GM21619 (cell line): ENCODE results near the gene CYB561D1.

Source experiments
- ATAC-seq: cut with Tn5 transposase; IDR thresholded peaks from one replicate; pipeline ENCODE4 v1.9.1; 2021; ENCODE audit not compliant: unreplicated experiment

Gene CYB561D1

DNA sequence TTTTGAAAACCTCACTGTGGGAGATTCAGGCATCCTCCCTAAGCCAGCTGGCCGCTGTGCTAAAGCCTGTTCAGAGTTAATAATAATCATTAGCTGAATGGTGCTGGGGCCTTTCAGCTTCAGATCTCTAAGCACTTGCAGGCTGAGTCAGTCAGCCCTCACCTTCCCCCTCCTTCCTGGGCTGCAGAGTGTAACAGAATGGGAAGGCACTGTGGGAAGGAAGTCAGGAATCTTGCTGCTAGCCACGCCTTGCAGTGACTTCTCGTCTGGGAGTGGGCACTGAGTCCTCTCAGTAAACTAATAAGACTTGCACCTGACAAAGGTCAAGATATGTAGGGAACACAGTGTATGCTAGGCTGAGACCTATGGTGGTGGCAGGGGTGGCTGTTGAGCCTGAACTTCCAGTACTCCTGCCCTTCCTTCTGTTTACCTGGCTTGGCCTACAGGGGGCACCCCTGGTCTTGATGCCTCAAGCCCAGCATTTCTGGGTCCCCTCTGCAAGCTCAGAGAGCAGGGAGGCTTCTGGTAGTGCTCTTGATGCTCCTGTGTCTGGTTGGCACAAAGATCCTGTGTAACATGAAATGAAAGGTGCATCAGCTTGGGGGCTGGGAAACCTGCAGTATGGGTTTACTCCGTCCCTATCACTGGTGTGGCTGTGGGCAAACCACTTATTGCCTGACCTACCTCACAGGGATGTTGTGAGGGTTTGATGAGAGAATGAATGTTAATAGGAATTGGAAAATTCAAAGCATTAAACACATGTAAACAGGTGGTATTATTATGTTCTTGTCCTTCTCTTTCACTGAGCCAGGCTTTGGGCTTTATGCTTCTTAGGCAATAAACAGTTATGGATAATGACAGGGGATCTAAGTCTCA, 6.0 kb downstream of the CYB561D1 start:
- no peak for ATAC-seq

DNA sequence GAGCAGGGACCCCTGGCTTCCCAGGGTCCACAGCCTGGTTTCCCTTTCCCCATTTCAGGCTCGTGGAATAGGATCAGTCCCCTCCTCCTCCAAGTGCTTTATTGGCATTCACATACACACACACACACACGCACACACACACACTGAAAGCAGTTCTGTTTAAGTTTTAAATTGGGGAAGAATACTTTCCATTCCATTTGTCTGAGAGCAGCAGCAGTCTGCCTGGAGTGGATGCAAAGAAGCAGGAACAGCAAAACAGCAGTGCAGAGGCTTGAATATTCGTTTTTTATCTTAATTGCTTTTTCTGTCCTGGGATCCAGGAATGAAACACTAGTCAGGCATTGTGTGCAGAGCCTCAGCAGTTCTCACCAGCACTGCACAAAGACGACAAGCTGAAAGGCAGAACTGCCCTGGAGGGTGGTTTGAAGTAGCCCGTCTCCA, 7.1 kb downstream of the CYB561D1 start:
- ATAC-seq: no peak

DNA sequence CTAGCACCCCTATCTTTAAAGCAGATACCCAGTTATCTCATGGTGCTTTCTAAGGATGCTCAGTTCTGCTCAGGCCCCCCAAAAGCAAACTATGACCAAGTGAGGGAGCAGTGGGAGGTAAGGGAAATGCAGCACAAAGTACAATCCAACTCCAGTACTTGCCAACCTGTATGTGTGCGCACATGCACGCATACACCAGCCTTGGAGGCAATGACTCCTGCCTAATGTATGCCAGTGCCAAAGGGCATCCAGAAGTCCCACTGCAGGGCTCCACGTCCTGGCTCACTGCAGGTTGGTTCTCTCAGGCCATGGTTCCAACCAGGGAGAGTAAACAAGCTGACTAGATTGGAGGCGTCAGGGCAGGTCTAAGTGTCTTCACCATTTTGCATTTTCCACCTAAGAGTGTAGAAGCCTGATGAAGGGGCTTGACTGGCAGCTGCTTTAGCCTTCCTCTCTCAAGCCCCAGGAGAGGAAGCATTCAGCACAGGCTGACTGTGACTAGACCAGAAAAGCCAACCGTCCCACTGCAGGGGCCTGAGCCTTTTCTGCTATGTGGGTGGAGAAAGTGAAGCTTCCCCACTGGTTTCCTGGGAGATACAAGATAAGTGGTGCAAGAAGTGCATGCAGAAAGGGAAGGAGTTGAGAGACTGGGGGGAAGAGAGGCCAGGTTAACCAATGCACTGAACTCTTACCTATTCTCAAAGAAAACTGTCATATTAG, 7.9 kb downstream of the CYB561D1 start:
- no peak for ATAC-seq

DNA sequence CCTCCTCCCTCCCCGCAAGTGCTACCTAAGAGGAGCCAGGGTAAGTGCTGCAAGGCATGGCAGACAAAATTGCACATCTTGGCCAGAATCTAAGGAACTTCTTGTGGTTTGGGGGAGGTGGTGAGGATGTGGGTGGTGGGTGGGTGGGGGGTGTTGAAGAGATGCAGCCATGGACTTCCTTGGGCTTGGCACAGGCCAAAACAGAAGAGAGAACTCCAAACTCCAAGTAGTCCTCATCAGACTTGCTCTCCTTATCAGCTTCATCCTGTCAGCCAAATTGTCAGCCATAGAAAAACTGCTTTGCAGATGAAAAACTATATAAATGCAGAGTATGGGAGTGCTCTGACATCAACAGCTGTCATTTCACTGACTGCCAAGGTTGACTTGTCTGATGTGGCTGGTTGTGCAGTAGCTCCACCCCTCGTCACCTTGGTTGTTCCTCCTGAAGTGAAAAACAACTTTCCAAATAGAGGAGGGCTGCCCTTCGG, 8.5 kb downstream of the CYB561D1 start:
- ATAC-seq: no peak

DNA sequence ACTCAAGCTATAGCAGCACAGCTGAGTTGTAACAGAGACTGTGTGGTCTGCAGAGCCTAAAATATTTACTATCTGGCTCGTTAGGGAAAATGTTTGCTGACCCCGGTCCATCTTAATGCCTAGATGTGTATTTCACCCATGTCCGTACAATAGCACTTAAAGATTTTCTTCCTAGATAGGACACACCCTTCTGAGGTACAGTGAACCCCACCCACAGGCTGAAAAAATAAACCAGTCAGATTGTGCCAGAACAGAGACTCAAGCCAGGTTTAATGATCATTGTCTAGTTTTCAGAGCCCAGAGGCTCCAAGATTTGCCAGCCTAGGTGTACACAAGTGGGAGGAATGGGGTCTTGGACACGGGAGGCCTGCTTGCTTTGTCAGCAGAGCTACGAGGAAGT, 10.0 kb downstream of the CYB561D1 start:
- ATAC-seq: no peak

DNA sequence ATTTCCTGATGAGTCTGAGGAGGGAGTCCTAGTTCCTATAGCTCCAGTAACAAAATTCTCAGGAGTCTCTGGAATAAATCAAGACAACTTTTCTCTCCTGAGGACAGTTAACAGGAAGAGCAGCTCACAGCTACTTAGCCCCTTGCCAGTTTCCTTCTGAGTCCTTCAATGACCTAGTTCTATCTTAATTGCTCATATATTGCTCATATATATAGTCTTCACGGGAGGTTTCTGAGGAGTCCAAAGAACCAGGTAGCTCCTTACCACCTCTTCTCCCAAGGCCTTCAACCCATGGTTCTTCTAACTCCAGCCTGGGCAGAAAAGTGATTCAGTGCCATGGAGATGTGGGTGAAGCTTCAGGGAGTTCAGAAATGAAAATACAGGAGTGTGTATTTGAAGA, 11.1 kb downstream of the CYB561D1 start:
- ATAC-seq: no peak

DNA sequence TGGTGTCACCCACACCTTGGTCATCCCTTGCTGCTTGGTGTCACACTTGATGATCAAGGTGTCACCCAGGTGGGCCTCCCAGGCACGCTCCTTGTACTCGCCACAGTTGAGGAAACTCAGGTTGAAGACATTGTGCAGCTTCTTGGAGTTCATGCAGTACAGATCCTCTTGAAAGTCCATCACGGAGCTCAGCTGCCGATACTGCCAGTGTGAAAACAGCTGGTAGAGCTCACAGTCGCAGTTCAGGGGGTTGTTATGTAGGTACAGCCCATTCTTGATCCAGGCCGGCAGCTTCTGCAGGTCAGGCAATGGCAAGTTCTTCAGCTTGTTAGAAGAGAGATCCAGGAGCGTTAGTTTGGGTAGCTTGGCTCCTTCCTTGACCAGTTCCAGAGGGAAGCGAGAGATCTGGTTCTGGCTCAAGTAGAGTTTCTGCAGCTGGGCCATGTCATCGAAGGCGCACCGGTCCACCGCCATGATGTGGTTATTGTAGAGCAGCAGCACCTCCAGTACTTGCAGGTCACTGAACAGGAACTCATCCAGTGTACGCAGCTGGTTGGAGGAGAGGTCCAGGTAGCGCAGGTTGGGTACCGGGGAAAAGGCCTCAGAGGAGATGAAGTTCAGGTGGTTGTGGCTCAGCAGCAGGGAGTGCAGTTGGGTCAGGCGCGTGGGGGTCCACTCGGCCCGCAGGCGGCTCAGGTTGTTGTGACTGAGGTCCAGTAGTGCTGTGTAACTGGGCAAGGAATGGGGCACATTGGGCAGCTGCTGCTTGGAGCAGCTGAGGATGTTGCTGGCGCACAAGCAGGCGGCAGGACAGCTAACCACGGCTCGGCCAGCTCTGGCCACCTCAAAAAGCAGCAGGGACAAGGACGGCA, 14.3 kb downstream of the CYB561D1 start:
- ATAC-seq: no peak

DNA sequence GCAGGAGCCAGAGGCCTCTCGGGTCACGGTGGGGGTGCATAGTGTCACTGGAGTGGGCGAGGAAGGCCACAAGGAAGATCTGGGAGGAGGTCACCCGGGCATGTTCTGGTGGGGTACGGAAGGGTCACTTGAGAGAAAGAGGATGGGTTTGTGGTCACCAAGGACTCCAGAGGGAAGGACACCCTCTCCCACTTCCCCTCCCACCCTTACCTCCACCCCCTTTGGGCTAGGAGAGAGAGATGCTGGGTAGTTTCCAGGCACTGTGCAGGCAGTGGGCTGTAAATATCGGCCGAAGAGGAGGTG, 14.9 kb downstream of the CYB561D1 start:
- no peak for ATAC-seq

DNA sequence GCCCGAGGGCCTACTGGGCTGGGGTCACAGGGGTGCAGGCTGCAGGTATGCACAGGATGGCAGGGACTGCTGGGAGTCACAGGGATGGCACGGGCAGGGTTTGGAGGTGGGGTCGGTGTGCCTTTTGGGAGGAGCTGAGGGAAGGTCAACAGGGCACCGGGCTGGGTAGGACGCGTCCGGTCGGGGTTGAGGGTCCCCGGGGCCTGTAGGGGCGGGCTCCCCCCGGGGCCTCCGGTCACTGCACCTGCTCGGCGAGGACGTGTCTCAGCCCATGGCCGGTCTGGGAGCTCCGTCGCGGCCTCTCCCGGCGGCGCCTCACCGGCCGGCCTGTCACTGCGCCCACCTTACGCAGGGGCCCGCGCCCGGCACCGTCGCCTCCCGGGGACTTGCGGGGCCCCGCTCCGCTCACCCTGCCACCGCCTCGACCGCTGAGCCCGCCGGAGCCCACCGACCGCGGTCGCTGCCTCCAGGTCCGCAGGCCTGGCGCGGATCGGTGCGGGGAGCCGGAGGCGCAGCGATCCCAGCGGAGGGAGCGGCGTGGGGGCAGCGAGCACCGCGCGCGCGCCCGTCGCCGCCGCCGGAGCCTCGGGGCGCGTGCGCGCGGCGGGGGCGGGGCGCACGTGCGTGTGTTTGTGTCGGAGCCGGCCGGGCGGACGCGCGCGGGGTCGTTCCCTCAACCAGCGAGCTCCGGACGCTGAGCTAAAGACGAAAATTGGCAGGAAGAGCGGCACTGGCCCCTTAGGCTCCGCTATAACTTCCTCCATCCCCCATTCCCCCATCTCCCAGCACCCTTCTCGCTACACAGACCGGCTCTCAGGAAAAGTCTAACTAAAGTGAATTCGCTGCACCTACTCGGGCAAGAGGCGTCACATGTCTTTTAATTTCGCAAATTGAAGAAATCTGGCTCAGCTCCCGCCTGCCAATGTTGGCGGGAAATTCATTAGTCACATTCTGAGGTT, 15.6 kb downstream of the CYB561D1 start, which contains the start of gene AMIGO1:
Gene AMIGO1 (minus strand): TSS at position 552 of the 959 bp plus-strand sequence. CDS start 815 bp downstream, outside the sequence.
- ATAC-seq: no peak

DNA sequence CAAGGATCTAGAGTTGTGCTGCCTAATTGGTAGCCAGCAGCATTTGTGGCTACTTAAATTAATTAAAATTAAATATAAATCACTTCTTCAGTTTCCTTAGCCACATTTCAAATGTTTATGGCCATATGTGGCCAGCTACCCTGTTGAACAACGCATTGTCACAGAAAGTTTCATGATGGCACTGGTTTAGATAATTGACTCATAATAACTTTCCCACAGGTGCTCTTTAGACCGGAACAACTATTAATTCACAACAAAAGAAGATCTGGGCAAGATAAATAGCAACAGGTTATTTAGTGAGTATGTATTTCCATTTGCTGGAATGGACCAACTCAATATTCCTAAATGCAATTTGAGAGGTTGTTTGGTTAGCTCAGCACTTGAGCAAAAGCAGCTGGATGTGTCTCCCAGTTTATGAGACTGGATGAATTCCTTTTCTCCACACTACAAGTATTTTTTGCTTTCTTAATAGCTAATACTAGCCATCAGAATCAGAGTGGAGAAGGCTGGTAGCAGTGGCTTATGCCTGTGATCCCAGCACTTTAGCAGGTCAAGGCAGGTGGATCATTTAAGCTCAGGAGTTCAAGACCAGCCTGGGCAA, 19.3 kb downstream of the CYB561D1 start:
- ATAC-seq: no peak

DNA sequence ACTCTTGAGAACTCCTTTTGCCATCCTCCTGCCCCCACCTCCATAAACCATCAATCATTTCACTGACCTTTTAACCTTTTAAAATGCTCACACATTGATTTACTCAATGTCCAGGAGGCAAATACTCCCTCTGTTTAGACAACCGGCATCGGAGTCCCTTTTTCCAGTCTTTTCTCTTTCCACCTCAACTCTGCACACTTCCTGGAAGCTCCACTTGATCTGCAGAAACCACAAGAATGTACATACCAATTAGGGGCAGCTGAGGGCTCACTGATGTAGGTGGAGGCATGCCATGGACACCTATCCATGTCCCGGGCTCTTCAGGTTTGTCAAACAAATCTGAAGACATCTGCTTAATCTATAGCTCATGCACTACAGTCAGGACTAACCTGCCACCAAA, 21.0 kb downstream of the CYB561D1 start:
- no peak for ATAC-seq

DNA sequence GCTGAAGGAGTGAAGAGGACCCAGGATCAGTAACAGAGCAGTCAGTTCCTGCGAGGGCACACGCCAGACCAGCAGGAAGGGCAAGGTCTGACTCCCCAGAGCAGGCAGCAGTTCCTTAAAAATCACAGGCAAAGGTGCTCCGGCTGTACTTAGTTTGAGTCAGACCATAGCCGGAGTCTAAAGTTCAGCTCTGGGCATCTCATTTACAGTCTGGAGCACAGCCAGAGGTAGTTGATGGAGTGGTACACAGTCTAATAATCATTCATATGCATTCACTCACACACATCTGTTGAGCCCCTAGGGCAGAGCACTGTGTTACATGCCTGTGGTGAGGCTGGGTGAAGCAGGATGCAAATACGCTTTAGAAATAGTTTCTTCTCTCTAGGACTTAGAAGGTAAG, 23.0 kb downstream of the CYB561D1 start:
- ATAC-seq: no peak

DNA sequence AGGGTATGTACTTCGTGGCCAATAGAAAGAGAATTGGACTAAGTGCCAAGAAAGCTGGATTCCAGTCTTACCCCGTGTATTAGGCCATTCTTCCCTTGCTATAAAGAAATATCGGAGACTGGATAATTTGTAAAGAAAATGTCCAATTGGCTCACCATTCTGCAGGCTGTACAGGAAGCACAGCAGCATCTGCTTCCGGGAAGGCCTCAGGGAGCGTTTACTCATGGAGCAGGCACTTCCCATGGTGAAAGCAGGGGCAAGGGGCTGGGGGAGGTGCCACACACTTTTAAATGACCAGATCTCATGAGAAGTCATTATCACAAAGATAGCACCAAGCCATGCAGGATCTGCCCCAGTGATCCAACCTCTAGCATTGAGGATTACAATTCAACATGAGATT, 23.4 kb downstream of the CYB561D1 start:
- no peak for ATAC-seq

DNA sequence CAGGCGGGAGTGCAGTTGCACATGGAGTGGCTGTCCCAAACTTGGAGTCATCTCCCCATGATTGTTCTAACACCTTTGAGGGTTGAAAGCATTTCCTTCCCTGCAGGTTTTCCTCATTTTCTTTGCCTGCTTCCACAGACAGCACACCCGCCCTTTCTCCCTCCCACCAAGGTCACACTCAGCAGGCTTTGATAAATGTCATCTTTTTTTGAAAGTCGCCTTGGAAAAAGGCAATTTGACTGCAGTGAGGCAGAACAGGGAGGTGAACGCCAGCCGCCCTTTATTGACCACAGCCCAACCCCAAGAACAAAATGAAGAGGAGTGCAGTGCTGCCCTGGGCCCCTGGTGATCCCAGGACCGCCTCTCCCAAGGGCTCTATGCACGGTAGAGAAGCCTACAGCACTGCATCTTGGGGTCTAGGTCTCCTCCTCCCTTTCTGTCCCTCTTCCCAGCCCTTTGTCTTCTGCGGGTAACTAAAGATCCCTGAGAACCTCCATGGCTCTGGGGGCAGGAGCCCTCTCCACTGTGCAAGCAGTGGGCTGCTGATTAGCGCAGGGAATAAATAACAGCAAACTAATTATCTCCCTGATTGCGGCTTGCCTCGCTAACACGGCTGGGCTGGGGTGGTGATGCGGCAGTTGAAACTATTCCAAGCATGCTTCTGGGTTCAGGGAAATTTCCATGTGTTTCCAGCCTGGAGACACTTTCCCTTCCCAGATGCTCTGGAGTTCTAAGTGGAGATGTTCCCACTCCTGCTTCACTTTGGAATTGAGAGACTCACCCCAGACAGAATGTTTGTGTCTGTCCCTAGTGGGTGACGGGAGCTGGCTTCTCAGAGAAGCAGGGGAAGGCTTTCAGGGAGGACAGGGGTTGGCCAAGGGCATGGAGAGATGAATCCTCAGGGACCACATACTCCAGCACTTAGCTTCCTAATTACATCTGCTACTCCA, 27.4 kb downstream of the CYB561D1 start:
- no peak for ATAC-seq

DNA sequence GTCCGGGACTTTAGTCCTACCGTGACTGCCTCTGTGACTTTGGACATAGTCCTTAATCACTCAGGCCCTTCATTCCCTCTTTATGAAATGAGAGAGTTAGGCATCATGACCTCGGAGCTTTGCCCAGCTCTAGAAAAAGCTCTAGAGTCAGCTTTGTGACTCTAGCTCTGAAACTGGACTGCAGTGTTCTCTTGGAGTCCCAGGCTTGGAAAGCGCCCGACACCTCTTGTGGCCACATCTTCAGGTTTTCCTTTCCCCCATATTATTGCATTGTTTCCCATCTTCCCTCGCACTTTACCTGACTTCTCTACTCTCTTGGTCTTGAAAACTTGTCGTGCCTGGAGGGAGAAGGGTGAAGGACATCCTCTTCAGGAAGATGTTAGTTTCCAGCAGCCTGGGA, 28.1 kb downstream of the CYB561D1 start:
- ATAC-seq: no peak

DNA sequence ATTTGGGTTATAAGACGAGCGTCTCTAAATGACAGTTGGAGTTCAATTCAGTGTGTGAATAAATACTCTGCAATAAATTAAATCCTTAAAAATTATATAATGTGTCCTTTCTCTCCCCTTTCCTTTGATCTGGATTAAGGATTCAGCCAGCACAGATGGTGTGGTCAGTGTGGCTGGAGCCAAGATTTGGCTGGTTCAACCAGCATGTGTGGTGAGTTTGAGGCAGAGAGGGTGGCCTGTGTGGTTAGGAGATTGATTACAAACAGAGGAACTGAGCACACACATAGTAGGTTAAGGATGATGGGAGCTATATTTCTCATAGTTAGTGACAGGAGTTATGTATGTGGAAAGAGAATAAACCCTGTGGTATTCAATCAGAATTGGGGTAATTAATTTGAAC, 29.8 kb downstream of the CYB561D1 start:
- ATAC-seq: no peak

DNA sequence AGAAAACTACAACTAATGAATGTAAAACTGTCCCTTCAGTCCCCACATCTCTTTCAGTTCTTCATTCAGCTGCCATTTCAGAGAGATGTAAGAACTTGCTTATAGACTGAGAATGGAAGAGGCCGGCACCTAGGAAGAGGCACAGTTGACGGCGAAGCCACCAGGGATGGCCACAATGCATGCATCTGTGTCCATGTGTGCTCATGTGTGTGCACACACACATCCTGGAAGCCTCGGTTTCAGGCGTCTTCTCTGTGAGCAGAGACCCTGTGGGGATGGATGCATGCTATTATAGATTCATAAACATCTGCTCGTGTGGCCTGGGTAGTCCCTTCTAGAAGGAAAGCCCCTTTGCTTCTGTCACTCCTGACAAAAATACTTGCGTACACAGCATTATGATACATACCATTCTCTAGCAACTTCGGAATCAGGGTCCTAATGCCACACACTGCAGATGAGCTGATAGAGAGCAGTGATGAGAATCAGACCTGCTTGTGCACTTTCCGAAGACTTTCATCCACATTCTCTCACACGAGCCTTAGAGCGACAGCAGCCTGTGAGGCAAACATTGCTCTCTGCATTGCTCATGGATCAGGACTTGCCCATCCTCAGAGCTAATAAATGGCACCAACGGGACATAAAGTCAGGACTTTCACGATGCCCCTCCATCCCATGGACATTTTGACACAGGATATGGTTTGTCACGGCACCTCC, 33.4 kb downstream of the CYB561D1 start:
- peak; percentile 66 for ATAC-seq
